Measurements from ENCODE around the gene SETBP1. TPM values are rescaled to one million over a fixed set of nuclear protein-coding genes. Genes with fewer than 3 reads are reported as not detected.
A peak's percentile ranks its signal among the peaks of the same experiment; 100 is the strongest.

Gene SETBP1
- total and polyA plus RNA-seq, 8 donors = 1.4 to 66.5 (median 20.1) TPM

- no peaks in the 10 kb centered on the region for H3K36me3 ChIP-seq
- H3K27ac ChIP-seq = peak overlapping the region in 3 of 5 donors; percentile 49 to 57 (median 50)
- H3K9me3 ChIP-seq = no peaks in the 10 kb centered on the region
- H3K4me1 ChIP-seq = peaks cover 7 to 42% (median 31%) of the 10 kb centered on the region in 4 donors
- H3K4me3 ChIP-seq = no peak overlapping the region
- DNase-seq = no peak
- intact Hi-C loops (cut with DNase I; ENCODE audit: low total_unique reads) = no loop called here
- 80 to 96% (median 89%) methylated on average over 3 of the region's 3 CpGs for WGBS, 5 donors
- TF ChIP-seq POLR2A (IDR thresholded peaks at IDR 0.05) (no peak), EP300 (IDR thresholded peaks at IDR 0.05) (no peak), POLR2AphosphoS5 (IDR thresholded peaks at IDR 0.05) (no peak), CTCF (IDR thresholded peaks at IDR 0.05) (no peak)
- H3K27me3 ChIP-seq = no peaks in the 10 kb centered on the region
Measured at GRCh38 chr18:44737623-44738022, 56.9 kb downstream of the SETBP1 start.

GRCh38 chr18:44740000-44740399 is 59.3 kb downstream of the SETBP1 start:
- Histone ChIP-seq H3K27ac (no peak overlapping the region), H3K27me3 (no peaks in the 10 kb centered on the region), H3K9me3 (no peaks in the 10 kb centered on the region), H3K4me1 (peaks cover 22 to 54% (median 36%) of the 10 kb centered on the region in 4 donors), H3K36me3 (no peaks in the 10 kb centered on the region), H3K4me3 (no peak overlapping the region)
- whole genome bisulfite sequencing, 5 donors = 83 to 99% (median 93%) methylated on average over 5 of the region's 5 CpGs
- intact Hi-C loops (cut with DNase I; ENCODE audit: low total_unique reads) = no loop called here
- DNase-seq = no peak
- no peak for TF ChIP-seq POLR2AphosphoS5 (IDR thresholded peaks at IDR 0.05)

GRCh38 chr18:44741085-44741484 is 60.4 kb downstream of the SETBP1 start:
- WGBS, 5 donors = 69 to 96% (median 84%) methylated on average over 2 of the region's 2 CpGs
- no peak for DNase-seq
- Histone ChIP-seq H3K4me3 (no peak overlapping the region), H3K27ac (no peak overlapping the region), H3K36me3 (no peaks in the 10 kb centered on the region), H3K27me3 (no peaks in the 10 kb centered on the region), H3K4me1 (peaks cover 22 to 59% (median 36%) of the 10 kb centered on the region in 4 donors), H3K9me3 (no peaks in the 10 kb centered on the region)
- intact Hi-C loops (cut with DNase I; ENCODE audit: low total_unique reads) = no loop called here
- TF ChIP-seq EP300 (IDR thresholded peaks at IDR 0.05) (no peak), POLR2AphosphoS5 (IDR thresholded peaks at IDR 0.05) (no peak), CTCF (IDR thresholded peaks at IDR 0.05) (no peak), POLR2A (IDR thresholded peaks at IDR 0.05) (no peak)

- WGBS, 5 donors = 78 to 96% (median 82%) methylated on average over 5 of the region's 5 CpGs
- Histone ChIP-seq H3K27me3 (no peaks in the 10 kb centered on the region), H3K4me3 (no peak overlapping the region), H3K36me3 (no peaks in the 10 kb centered on the region), H3K4me1 (peaks cover 22 to 58% (median 34%) of the 10 kb centered on the region in 4 donors), H3K27ac (peak overlapping the region in 2 of 5 donors; percentile 72 to 73), H3K9me3 (no peaks in the 10 kb centered on the region)
- intact Hi-C loops (cut with DNase I; ENCODE audit: low total_unique reads) = no loop called here
- DNase-seq = peak in 1 of 2 donors; percentile 73
- TF ChIP-seq CTCF (IDR thresholded peaks at IDR 0.05) (no peak), EP300 (IDR thresholded peaks at IDR 0.05) (no peak), POLR2AphosphoS5 (IDR thresholded peaks at IDR 0.05) (no peak), POLR2A (IDR thresholded peaks at IDR 0.05) (no peak)
Measured at GRCh38 chr18:44741511-44741910, 60.8 kb downstream of the SETBP1 start.

- intact Hi-C loops (cut with DNase I; ENCODE audit: low total_unique reads) = no loop called here
- no peaks in the 10 kb centered on the region for H3K36me3 ChIP-seq
- no peak for TF ChIP-seq POLR2A (IDR thresholded peaks at IDR 0.05)
- no peak for TF ChIP-seq POLR2AphosphoS5 (IDR thresholded peaks at IDR 0.05)
- TF ChIP-seq CTCF (IDR thresholded peaks at IDR 0.05) = no peak
- no peak for TF ChIP-seq EP300 (IDR thresholded peaks at IDR 0.05)
- no peaks in the 10 kb centered on the region for H3K9me3 ChIP-seq
- H3K27ac ChIP-seq = peak overlapping the region in 4 of 5 donors; percentile 49 to 73 (median 66)
- H3K4me1 ChIP-seq = peaks cover 18 to 58% (median 32%) of the 10 kb centered on the region in 4 donors
- no peaks in the 10 kb centered on the region for H3K27me3 ChIP-seq
- DNase-seq = no peak
- no peak overlapping the region for H3K4me3 ChIP-seq
- 87 to 99% (median 93%) methylated on average over 3 of the region's 3 CpGs for WGBS, 5 donors
Measured at GRCh38 chr18:44742126-44742525, 61.4 kb downstream of the SETBP1 start.

All from stomach (tissue), 9 donors.